ENCODE results near the gene PPP2R5C. TPM values are rescaled to one million over a fixed set of nuclear protein-coding genes. Genes with fewer than 3 reads are reported as not detected.

PPP2R5C gene
- total RNA-seq, 1 experiment from 2014 or later = 93.0 TPM

- no peak overlapping the region for H3K18ac ChIP-seq (ENCODE audit: insufficient read length, low read depth, low read length)
- H2AFZ ChIP-seq (ENCODE audit: low read length) = no peak overlapping the region
- Mint-ChIP-seq H3K4me3 (no peak overlapping the region; a peak in 1 of 5 replicates), H3K27ac (no peak overlapping the region), H3K27me3 (ENCODE audit: low read depth) (no peaks in the 10 kb centered on the region; the same call in 1 of the 2 replicates), H3K9me3 (no peaks in the 10 kb centered on the region), H3K36me3 (ENCODE audit: insufficient read depth in 1 of 3, low read depth in 3 of 3) (peaks cover 0 to 10% (median 10%) of the 10 kb centered on the region in 3 experiments; a peak in 6 of 7 replicates), H3K4me1 (peaks cover 9 to 18% of the 10 kb centered on the region in 2 experiments)
- no peaks in the 10 kb centered on the region for H3K23me2 ChIP-seq (ENCODE audit: insufficient read length, low read depth, low read length, poor library complexity, severe bottlenecking)
- H2BK120ac ChIP-seq (ENCODE audit: low read depth, low read length, poor library complexity, severe bottlenecking) = no peak overlapping the region
- no peak overlapping the region for H3K23ac ChIP-seq (ENCODE audit: insufficient read length, low read depth, low read length)
- H3K56ac ChIP-seq (ENCODE audit: insufficient read length, low read depth, low read length) = no peak overlapping the region
- no peak overlapping the region for H4K8ac ChIP-seq (replicated peaks; ENCODE audit: insufficient read length, low read depth, low read length)
- no peaks in the 10 kb centered on the region for H3K4me1 ChIP-seq (ENCODE audit: insufficient read depth, low read length)
- no peaks in the 10 kb centered on the region for H3K79me1 ChIP-seq (ENCODE audit: insufficient read depth, low read depth, low read length, poor library complexity, severe bottlenecking)
- no peak overlapping the region for H3K9ac ChIP-seq (ENCODE audit: extremely low read depth, insufficient read length, low read length)
- H2BK20ac ChIP-seq (ENCODE audit: low read depth, low read length, poor library complexity, severe bottlenecking) = no peak overlapping the region
- no peak overlapping the region for H2AK5ac ChIP-seq (ENCODE audit: insufficient read length, low read length)
- no peak overlapping the region for H3K4ac ChIP-seq (ENCODE audit: low read depth, low read length)
- no CpG with 5 or more reads among the region's 7 CpGs for WGBS (ENCODE audit: extremely low coverage, insufficient read length, low lambda C conversion rate)
- no peak overlapping the region for H3K27ac ChIP-seq (ENCODE audit: insufficient read length, low read depth, low read length)
- no peak overlapping the region for H2BK12ac ChIP-seq (ENCODE audit: insufficient read length, low read depth, low read length)
- no peaks in the 10 kb centered on the region for H3K9me3 ChIP-seq (ENCODE audit: control insufficient read depth, low read depth, low read length)
- no peak overlapping the region for H4K5ac ChIP-seq (ENCODE audit: insufficient read length, low read depth, low read length)
- H3K79me2 ChIP-seq (ENCODE audit: insufficient read depth, low read length) = no peaks in the 10 kb centered on the region
- no peaks in the 10 kb centered on the region; the same call in 1 of the 2 replicates for H3K27me3 ChIP-seq (ENCODE audit: insufficient read depth, low read length)
- no peak overlapping the region for H3T11ph ChIP-seq (ENCODE audit: low read length)
- DNase-seq = no peak
- no peak for TF ChIP-seq CTCF (conservative IDR thresholded peaks at IDR 0.05)
- H4K91ac ChIP-seq (ENCODE audit: insufficient read length, low read depth, low read length) = no peak overlapping the region
- no peak overlapping the region for H2BK5ac ChIP-seq (ENCODE audit: insufficient read length, low read length)
- no peak overlapping the region for H3K14ac ChIP-seq (ENCODE audit: insufficient read depth, low read length)
- no peak overlapping the region for H3K4me2 ChIP-seq (ENCODE audit: insufficient read depth, insufficient read length, low read length)
- no peak overlapping the region for H2BK15ac ChIP-seq (ENCODE audit: low read depth, low read length)
- no peaks in the 10 kb centered on the region for H4K20me1 ChIP-seq (ENCODE audit: control insufficient read depth, insufficient read depth, insufficient read length)
Measured at GRCh38 chr14:101922866-101923265, 161.4 kb downstream of the PPP2R5C start.
